Ishikawa (cell line): ENCODE data around the gene FOXQ1.

Experiments used
- CEBPB ChIP-seq: IDR thresholded peaks from 2 replicates; pipeline ENCODE4 v1.6.1; 2012
- CREB1 ChIP-seq: IDR thresholded peaks from 2 replicates; pipeline ENCODE4 v1.6.1; 2012; ENCODE audit warnings: low read depth
- EGR1 ChIP-seq: IDR thresholded peaks from 2 replicates; pipeline ENCODE4 v1.6.1; 2012
- EP300 ChIP-seq: IDR thresholded peaks from 2 replicates; pipeline ENCODE4 v1.6.1; 2012; ENCODE audit warnings: borderline replicate concordance
- FOXM1 ChIP-seq: IDR thresholded peaks from 2 replicates; pipeline ENCODE4 v1.6.1; 2012; ENCODE audit warnings: low read depth, borderline replicate concordance
- RAD21 ChIP-seq: IDR thresholded peaks from 2 replicates; pipeline ENCODE4 v1.6.1; 2012; ENCODE audit warnings: low read depth
- TAF1 ChIP-seq: IDR thresholded peaks from 2 replicates; pipeline ENCODE4 v1.6.1; 2012; ENCODE audit warnings: low read depth, mild to moderate bottlenecking
- TCF12 ChIP-seq: IDR thresholded peaks from 2 replicates; pipeline ENCODE4 v1.6.1; 2012; ENCODE audit warnings: low read depth
- TEAD4 ChIP-seq: IDR thresholded peaks from 2 replicates; pipeline ENCODE4 v1.6.1; 2012
- YY1 ChIP-seq: IDR thresholded peaks from 2 replicates; pipeline ENCODE4 v1.6.1; 2012; ENCODE audit warnings: low read depth
- ZBTB7A ChIP-seq: IDR thresholded peaks from 2 replicates; pipeline ENCODE4 v1.6.1; 2012; ENCODE audit warnings: low read depth
- TF ChIP-seq, protein P1 (sequence below): IDR thresholded peaks from 2 replicates; pipeline ENCODE4 v1.6.1; 2012
- TF ChIP-seq, protein P2 (sequence below): IDR thresholded peaks from 2 replicates; pipeline ENCODE4 v1.6.1; 2012; ENCODE audit warnings: low read depth, mild to moderate bottlenecking
- TF ChIP-seq, protein P3 (sequence below): IDR thresholded peaks from 2 replicates; pipeline ENCODE4 v1.6.1; 2012

DNA sequence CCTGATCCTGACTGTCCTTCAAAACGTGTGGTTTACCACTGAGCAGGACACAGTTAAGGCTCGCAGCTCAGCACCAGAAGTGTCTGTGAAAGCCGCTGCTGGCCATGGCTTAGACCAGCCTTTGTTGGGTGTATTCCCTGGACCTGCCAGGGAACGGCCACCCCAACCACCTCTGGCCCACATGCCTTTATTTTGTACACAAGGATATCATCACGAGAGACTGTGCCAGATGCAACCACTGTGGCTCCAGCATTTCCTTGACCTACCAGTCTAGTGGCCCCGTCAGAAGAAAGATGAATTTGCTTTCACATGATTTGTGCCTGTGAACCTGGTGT lies 49.2 kb upstream of the FOXQ1 start:
- TF ChIP-seq YY1 (no peak), ZBTB7A (no peak), TCF12 (no peak), CEBPB (no peak), CREB1 (no peak), EP300 (no peak), TEAD4 (no peak), TAF1 (no peak), FOXM1 (no peak), RAD21 (no peak), EGR1 (no peak)
- TF ChIP-seq, protein P1, sequence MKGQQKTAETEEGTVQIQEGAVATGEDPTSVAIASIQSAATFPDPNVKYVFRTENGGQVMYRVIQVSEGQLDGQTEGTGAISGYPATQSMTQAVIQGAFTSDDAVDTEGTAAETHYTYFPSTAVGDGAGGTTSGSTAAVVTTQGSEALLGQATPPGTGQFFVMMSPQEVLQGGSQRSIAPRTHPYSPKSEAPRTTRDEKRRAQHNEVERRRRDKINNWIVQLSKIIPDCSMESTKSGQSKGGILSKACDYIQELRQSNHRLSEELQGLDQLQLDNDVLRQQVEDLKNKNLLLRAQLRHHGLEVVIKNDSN, result no peak
- TF ChIP-seq, protein P2, sequence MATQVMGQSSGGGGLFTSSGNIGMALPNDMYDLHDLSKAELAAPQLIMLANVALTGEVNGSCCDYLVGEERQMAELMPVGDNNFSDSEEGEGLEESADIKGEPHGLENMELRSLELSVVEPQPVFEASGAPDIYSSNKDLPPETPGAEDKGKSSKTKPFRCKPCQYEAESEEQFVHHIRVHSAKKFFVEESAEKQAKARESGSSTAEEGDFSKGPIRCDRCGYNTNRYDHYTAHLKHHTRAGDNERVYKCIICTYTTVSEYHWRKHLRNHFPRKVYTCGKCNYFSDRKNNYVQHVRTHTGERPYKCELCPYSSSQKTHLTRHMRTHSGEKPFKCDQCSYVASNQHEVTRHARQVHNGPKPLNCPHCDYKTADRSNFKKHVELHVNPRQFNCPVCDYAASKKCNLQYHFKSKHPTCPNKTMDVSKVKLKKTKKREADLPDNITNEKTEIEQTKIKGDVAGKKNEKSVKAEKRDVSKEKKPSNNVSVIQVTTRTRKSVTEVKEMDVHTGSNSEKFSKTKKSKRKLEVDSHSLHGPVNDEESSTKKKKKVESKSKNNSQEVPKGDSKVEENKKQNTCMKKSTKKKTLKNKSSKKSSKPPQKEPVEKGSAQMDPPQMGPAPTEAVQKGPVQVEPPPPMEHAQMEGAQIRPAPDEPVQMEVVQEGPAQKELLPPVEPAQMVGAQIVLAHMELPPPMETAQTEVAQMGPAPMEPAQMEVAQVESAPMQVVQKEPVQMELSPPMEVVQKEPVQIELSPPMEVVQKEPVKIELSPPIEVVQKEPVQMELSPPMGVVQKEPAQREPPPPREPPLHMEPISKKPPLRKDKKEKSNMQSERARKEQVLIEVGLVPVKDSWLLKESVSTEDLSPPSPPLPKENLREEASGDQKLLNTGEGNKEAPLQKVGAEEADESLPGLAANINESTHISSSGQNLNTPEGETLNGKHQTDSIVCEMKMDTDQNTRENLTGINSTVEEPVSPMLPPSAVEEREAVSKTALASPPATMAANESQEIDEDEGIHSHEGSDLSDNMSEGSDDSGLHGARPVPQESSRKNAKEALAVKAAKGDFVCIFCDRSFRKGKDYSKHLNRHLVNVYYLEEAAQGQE, result no peak
- TF ChIP-seq, protein P3, sequence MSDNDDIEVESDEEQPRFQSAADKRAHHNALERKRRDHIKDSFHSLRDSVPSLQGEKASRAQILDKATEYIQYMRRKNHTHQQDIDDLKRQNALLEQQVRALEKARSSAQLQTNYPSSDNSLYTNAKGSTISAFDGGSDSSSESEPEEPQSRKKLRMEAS, result no peak
